Measurements from ENCODE around the gene CHI3L1.

CHI3L1 gene

GRCh38 chr1:203171341-203172183 lies 14.9 kb downstream of the CHI3L1 start:
- H3K27ac ChIP-seq: no peak overlapping the region
- H3K4me3 ChIP-seq: no peak overlapping the region
- H3K27me3 ChIP-seq: peaks cover 0 to 14% (median 0%) of the 10 kb centered on the region in 11 experiments; a peak in 2 of 22 replicates
- H3K9ac ChIP-seq: no peak overlapping the region
- no peaks in the 10 kb centered on the region for H3K9me3 ChIP-seq (replicated peaks in 1 of 11)
- H3K36me3 ChIP-seq: peaks cover 0 to 39% (median 0%) of the 10 kb centered on the region in 11 experiments; a peak in 7 of 22 replicates
- no peak for TF ChIP-seq Cebpa-rat (IDR thresholded peaks at IDR 0.05)
- H3K4me1 ChIP-seq: peaks cover 53 to 100% (median 85%) of the 10 kb centered on the region in 10 experiments
- H4K20me1 ChIP-seq: peaks cover 0 to 8% (median 0%) of the 10 kb centered on the region in 11 experiments; a peak in 5 of 22 replicates
- H3K4me2 ChIP-seq: peak overlapping the region in 7 of 11 experiments; percentile 18 to 99 (median 94); a peak in 10 of 22 replicates

DNA sequence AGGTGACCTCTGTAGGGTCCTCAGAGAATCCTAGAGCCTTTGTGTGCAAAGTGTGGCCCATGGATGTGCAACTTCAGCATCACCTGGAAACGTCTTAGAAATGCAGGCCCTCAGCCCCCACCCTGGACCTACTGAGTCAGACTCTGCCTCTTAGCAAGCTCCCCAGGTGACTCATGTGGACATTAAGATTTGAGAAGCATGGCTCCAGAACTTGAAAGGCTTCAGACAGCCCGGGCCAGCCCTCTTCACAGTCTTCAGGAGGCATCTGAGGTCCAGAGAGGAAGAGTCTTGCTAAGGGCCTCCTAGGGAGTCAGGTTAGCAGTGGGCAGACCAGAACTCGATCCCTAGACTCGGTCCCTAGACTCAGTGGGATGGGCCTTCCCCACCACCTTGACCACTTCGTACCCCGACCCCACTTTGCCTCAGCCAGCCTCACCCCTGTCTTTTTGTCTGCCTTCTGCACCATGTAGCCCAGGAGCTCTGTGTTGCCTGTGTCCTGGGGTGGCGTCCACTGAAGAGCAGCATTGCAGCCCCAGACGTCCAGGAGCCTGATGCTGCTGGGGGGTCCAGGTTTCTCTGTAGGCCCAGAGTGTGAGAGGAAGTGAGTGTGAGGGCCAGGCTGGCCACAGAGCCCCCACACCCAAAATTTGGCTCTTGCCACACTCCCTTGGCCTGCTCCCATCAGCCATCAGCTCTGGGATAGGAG lies 15.7 kb downstream of the CHI3L1 start:
- no peak overlapping the region for H3K4me3 ChIP-seq
- peak overlapping the region in 1 of 11 experiments; percentile 9; a peak in 1 of 22 replicates for H3K27ac ChIP-seq
- H4K20me1 ChIP-seq: peaks cover 0 to 8% (median 0%) of the 10 kb centered on the region in 11 experiments; a peak in 5 of 22 replicates
- peaks cover 45 to 100% (median 82%) of the 10 kb centered on the region in 10 experiments for H3K4me1 ChIP-seq
- H3K9me3 ChIP-seq (replicated peaks in 1 of 11): no peaks in the 10 kb centered on the region
- TF ChIP-seq Cebpa-rat (IDR thresholded peaks at IDR 0.05): no peak
- peaks cover 0 to 39% (median 0%) of the 10 kb centered on the region in 11 experiments; a peak in 7 of 22 replicates for H3K36me3 ChIP-seq
- peaks cover 0 to 10% (median 0%) of the 10 kb centered on the region in 11 experiments; a peak in 2 of 22 replicates for H3K27me3 ChIP-seq
- H3K4me2 ChIP-seq: peak overlapping the region in 5 of 11 experiments; percentile 14 to 99 (median 85); a peak in 6 of 22 replicates
- no peak overlapping the region for H3K9ac ChIP-seq

GRCh38 chr1:203169770-203170520 lies 16.6 kb downstream of the CHI3L1 start:
- Histone ChIP-seq H3K9ac (0 out of 22 replicates have a peak overlapping the region, but pooled peaks of 1 of the 11 experiments have one; percentile 9), H3K4me3 (no peak overlapping the region), H3K4me1 (peaks cover 37 to 99% (median 79%) of the 10 kb centered on the region in 10 experiments), H3K36me3 (peaks cover 0 to 39% (median 0%) of the 10 kb centered on the region in 11 experiments; a peak in 7 of 22 replicates), H3K4me2 (peak overlapping the region in 4 of 11 experiments; percentile 10 to 99 (median 54); a peak in 5 of 22 replicates), H3K27me3 (peaks cover 0 to 10% (median 0%) of the 10 kb centered on the region in 11 experiments; a peak in 2 of 22 replicates), H3K27ac (no peak overlapping the region), H4K20me1 (peaks cover 0 to 8% (median 0%) of the 10 kb centered on the region in 11 experiments; a peak in 5 of 22 replicates), H3K9me3 (replicated peaks in 1 of 11) (no peaks in the 10 kb centered on the region)
- no peak for TF ChIP-seq Cebpa-rat (IDR thresholded peaks at IDR 0.05)

DNA sequence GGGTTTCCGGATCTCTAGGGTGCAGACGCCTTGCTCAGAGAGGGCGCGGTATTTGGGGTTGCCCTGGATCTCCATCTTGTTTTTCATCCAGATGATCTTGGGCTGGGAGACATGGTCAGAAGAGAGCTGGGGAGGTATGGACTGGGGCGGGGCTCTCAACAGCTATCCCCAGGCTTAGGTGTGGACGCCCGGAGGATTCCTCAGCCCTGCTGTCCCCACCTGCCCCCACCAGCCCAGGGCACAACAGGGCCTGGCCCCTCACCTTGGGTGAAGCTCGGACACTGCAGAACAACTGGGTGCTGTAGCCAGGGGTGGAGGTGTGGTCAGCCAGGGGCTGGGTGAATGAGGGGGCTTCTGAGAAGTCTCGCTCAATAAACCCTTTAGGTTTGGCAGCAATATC lies 17.5 kb downstream of the CHI3L1 start:
- TF ChIP-seq Cebpa-rat (IDR thresholded peaks at IDR 0.05): no peak

DNA sequence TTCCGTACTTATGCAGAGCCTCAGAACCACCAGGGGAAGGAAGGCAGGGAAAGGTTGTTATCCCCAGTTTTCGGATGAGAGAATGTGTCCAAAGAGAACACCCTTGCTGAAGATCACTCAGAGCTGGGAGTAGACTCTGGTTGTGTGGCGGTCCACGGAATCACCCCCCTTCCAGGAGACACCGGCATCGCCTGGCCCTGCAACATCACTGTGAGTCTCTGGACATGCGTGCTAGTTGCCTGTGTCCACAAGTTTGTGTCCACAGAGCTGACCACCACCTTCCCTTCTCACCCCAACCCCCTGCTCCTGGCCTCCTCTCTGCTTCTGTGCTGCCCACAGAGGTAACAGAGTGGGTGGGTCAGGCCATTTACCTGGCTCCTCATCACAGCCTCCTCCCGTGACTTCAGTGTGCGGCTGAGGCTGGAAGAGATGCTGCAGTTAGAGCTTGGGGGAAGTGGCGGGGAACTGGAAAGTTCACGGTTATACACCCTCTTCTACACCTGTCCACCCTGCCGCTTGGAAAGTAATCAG lies 18.2 kb downstream of the CHI3L1 start:
- Histone ChIP-seq H4K20me1 (peaks cover 0 to 8% (median 0%) of the 10 kb centered on the region in 11 experiments; a peak in 5 of 22 replicates), H3K4me1 (peaks cover 34 to 98% (median 77%) of the 10 kb centered on the region in 10 experiments), H3K4me2 (peak overlapping the region in 8 of 11 experiments; percentile 48 to 70 (median 60); a peak in 10 of 22 replicates), H3K9ac (no peak overlapping the region), H3K9me3 (replicated peaks in 1 of 11) (no peaks in the 10 kb centered on the region), H3K36me3 (peaks cover 0 to 39% (median 0%) of the 10 kb centered on the region in 11 experiments; a peak in 7 of 22 replicates), H3K4me3 (no peak overlapping the region), H3K27me3 (peaks cover 0 to 1% (median 0%) of the 10 kb centered on the region in 11 experiments; a peak in 1 of 22 replicates), H3K27ac (no peak overlapping the region)
- no peak for TF ChIP-seq Cebpa-rat (IDR thresholded peaks at IDR 0.05)

More for the DNA sequence above, 17.5 kb downstream of the CHI3L1 start:
- peaks cover 34 to 99% (median 78%) of the 10 kb centered on the region in 10 experiments for H3K4me1 ChIP-seq
- H3K27ac ChIP-seq: no peak overlapping the region
- no peaks in the 10 kb centered on the region for H3K9me3 ChIP-seq (replicated peaks in 1 of 11)
- H3K9ac ChIP-seq: no peak overlapping the region
- peaks cover 0 to 8% (median 0%) of the 10 kb centered on the region in 11 experiments; a peak in 2 of 22 replicates for H3K27me3 ChIP-seq
- no peak overlapping the region for H3K4me3 ChIP-seq
- H4K20me1 ChIP-seq: peaks cover 0 to 8% (median 0%) of the 10 kb centered on the region in 11 experiments; a peak in 5 of 22 replicates
- H3K4me2 ChIP-seq: peak overlapping the region in 3 of 11 experiments; percentile 53 to 65 (median 61); a peak in 2 of 22 replicates
- H3K36me3 ChIP-seq: peaks cover 0 to 39% (median 0%) of the 10 kb centered on the region in 11 experiments; a peak in 7 of 22 replicates

- TF ChIP-seq Cebpa-rat (IDR thresholded peaks at IDR 0.05): no peak
- Histone ChIP-seq H3K9me3 (replicated peaks in 1 of 11) (no peaks in the 10 kb centered on the region), H3K36me3 (peaks cover 0 to 39% (median 0%) of the 10 kb centered on the region in 11 experiments; a peak in 7 of 22 replicates), H3K4me3 (no peak overlapping the region), H4K20me1 (peaks cover 0 to 7% (median 0%) of the 10 kb centered on the region in 11 experiments; a peak in 5 of 22 replicates), H3K27me3 (no peaks in the 10 kb centered on the region), H3K4me2 (peak overlapping the region; percentile 20 to 70 (median 53); a peak in 19 of 22 replicates), H3K9ac (no peak overlapping the region), H3K4me1 (peaks cover 34 to 98% (median 76%) of the 10 kb centered on the region in 10 experiments), H3K27ac (no peak overlapping the region)
Observed at GRCh38 chr1:203167913-203168200, 18.6 kb downstream of the CHI3L1 start.

- H3K9ac ChIP-seq: no peak overlapping the region
- no peak overlapping the region for H3K27ac ChIP-seq
- H3K4me3 ChIP-seq: no peak overlapping the region
- H3K27me3 ChIP-seq: no peaks in the 10 kb centered on the region
- H3K36me3 ChIP-seq: peaks cover 0 to 39% (median 0%) of the 10 kb centered on the region in 11 experiments; a peak in 7 of 22 replicates
- peak overlapping the region; percentile 32 to 70 (median 53); a peak in 20 of 22 replicates for H3K4me2 ChIP-seq
- H3K4me1 ChIP-seq: peaks cover 34 to 98% (median 76%) of the 10 kb centered on the region in 10 experiments
- no peak for TF ChIP-seq Cebpa-rat (IDR thresholded peaks at IDR 0.05)
- H3K9me3 ChIP-seq (replicated peaks in 1 of 11): no peaks in the 10 kb centered on the region
- H4K20me1 ChIP-seq: peaks cover 0 to 7% (median 0%) of the 10 kb centered on the region in 11 experiments; a peak in 4 of 22 replicates
Observed at GRCh38 chr1:203167026-203167912, 19.2 kb downstream of the CHI3L1 start.

Data from BLaER1 treated with 17β-estradiol and CSF1 and Interleukin-3, amounts not matched to agents 10 nM and 100 nM (cell line).